NCI-H1694 (cell line): ENCODE results near the gene GPSM1.

Experiments used
- DNase-seq: peaks from one replicate; lab custom pipeline; 2025; lab: John Stamatoyannopoulos, UW

Gene GPSM1, protein sequence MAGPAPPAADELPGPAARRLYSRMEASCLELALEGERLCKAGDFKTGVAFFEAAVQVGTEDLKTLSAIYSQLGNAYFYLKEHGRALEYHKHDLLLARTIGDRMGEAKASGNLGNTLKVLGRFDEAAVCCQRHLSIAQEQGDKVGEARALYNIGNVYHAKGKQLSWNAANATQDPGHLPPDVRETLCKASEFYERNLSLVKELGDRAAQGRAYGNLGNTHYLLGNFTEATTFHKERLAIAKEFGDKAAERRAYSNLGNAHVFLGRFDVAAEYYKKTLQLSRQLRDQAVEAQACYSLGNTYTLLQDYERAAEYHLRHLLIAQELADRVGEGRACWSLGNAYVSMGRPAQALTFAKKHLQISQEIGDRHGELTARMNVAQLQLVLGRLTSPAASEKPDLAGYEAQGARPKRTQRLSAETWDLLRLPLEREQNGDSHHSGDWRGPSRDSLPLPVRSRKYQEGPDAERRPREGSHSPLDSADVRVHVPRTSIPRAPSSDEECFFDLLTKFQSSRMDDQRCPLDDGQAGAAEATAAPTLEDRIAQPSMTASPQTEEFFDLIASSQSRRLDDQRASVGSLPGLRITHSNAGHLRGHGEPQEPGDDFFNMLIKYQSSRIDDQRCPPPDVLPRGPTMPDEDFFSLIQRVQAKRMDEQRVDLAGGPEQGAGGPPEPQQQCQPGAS

DNA sequence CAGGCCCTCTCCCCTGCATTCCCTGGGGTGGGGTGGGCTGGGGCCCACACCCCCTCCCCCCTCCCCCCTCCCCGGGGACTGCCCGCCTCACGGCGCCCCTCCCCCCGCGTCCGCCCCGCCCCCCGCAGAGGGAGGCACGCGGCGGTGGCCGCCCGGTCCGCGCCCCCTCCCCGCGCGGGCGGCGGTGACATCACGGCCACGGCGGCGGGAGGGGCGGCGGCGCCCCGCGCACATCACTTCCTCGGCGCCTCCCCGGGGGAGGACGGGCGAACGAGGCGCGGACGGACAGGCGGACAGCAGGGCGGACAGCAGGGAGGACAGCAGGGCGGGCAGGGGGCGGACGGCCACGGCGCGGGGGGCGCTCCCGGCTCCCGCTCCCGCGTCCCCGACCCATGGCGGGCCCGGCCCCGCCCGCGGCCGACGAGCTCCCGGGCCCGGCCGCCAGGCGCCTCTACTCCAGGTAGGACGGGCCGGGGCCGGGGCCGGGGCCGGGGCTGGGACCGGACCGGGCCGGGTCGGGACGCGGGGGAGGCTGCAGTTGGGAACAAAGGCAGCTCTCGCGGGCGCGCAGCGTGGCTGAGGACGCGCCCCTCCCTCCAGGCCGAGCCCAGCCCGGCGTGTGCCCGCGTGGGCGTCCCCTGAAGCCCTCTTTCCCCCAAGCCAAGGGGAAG lies at the start of gene GPSM1:
GPSM1 (plus strand) TSS at position 236 of the 671 bp plus-strand sequence; CDS start at position 393, 157 bp downstream.
- DNase-seq, result no peak

DNA sequence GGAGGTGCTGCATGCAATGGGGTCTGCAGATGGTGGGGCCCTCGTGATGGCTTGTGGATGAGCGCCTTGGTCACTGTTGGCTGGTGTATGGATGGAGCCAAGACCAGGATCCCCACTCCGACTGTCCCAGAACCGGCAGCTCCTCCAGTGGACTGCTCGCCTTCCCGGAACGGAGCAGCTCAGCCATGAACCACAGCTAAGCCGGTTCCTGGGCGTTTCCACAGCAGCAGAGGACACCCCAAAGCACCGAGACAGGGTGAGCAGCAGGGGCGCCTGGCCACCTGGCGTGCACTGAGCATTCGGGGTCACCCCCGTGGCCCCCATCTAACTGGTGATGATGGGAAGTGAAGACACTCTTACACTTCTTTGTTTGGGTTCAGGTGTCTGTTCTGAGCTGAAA lies 49.6 kb upstream of the GPSM1 start:
- DNase-seq, result no peak

DNA sequence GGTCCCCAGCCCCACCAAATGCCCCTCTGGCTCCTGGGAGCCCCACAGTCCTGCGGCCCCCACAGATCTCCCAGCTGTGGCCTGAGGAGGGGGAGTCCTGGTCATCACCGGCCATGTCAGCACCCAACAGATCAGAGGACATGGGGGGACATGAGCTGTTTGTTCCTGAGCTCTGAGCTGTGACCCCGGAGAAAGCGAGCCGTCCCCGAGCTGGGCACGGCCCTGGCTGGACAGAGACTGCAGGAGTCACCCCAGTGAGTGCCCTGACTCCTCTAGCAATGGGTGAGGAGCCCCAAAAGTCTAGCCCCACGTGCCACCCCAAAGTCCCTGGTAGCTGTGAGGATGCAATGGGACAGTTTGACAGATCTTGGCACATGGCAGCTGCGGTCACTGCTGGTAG lies 49.1 kb upstream of the GPSM1 start:
- no peak for DNase-seq

DNA sequence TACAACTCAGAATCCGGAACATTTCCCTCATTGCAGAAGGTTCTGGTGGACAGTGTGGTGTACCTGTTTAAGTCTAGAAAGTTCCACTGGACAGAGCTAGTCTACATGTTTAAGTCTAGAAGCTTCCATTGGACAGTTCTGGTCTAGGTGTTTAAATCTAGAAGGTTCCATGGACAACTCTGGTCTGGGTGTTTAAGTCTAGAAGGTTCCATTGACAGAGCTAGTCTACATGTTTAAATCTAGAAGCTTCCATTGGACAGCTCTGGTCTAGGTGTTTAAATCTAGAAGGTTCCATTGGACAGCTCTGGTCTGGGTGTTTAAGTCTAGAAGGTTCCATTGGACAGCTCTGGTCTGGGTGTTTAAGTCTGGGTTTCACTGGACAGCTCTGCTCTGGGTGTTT lies 48.4 kb upstream of the GPSM1 start:
- no peak for DNase-seq

DNA sequence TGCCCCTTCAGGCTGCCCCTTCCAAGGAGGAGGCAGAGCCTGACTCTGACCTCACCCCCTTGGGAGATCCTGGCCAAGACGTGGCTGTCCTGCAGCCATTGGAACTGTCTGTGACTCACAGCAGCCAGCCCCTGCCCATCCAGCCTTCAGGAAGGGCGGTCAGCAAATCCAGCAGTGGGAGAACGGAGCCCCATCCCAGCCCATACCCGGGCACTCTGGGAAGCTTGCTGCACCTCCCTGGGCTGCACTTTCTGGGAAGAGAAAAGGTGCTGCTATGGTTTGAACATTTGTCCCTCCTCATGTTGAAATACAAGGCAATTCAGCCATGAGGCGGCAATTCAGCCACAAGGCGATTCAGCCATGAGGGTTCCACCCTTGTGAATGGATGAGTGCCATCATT lies 47.9 kb upstream of the GPSM1 start:
- no peak for DNase-seq

DNA sequence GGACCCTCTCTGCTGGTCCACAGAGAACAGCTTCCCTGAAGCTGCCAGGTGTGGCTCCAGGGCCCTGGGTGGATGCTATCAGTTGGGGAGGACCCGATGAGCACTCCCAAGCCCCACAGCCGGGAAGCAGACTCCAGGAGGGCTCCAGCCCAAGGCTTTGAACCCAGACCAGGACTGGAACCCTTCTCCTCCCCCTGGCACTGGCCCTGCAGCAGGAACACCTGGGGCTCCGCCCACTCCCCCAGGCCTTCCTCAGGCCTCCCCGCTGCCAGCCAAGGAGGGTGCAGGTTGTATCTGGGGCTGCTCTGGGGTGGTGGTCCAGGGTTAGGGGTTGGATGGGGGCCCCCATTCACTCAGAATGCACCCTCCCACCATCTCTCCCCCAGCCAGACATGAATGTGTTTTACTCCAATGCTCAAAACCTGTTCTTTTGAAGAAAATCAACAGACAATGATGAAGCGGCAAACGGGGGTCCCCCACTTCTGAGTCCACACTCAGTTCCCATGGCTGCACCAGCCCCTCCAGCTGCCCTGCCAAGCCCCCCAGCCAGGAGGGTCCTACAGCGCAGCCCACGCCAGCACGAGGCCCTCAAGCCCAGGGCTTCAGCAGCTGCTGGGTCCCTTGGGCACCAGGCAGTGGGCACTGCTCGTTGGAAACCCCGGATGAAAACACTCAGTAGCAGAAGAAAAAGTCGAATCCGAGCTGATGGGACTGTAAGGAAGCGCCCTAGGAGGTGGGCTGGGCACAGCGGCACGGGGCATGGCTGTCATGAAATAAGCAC lies 46.6 kb upstream of the GPSM1 start:
- DNase-seq, result no peak

DNA sequence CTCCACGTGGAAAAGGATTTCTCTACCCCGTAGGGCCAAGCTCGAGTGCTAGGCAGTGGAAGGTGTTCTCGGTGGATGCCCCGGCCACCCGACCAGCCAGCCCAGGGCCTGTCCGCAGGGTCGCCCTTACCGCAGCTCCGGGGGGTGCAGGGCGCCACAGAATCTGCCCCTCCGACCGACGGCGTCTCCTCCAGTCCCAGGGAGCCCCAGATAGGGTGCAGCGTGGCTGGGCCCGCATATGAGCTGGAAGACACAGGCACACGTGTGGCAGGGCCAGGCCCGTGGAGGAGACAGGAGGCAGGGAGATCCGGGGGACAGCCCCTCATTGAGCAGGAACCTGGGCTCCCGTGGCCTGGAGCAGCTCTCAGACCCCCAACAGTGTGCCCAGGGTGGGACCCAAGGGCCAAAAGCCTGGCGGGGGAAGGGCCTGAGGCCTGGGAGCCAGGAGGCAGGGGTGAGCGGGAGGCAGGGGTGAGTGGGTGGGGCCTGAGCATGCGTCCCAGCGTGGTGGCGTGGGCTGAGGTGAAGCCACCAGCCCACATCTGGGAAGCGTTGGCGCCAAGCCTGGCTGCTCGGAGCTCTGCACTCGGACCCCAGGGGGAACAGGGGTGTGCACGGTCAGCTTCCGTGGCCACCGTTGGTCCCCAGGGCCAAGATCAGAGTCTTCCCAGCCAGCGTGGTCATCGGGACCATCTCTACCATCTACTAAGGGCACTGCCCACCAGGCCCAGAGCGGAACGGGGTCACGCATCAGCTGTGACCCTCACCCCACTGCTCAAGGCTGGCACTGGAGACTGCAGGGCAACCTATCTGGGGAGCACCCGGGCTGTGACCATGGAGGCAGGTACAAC lies 45.7 kb upstream of the GPSM1 start:
- DNase-seq, result no peak

DNA sequence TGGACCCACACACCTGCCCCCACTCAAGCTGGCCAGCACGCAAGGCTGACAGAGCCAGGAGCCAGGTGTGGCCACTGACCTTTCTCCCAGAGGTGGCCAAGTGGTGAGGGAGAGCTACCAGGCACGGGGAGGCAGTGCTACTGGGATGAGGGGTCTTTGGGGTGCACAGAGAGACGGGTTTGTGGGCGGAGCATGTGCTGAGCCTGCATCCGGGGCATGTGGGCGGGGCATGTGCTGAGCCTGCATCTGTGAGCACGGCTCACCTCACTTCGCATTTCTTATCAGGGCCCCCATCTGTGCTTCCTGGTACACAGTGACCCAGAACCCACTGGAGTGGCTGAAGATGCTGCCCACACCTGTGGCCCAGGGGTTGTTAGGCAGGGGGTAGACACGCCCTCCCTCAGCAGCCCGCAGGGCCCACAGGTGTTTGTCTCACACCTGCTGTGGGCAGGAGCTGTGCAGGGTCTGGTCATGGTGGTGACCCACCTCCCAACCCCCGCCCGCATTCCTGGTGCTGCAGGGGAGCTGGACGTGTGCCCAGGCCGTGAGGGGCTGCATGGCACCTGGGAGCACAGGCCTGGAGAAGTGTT lies 45.0 kb upstream of the GPSM1 start:
- DNase-seq, result no peak

DNA sequence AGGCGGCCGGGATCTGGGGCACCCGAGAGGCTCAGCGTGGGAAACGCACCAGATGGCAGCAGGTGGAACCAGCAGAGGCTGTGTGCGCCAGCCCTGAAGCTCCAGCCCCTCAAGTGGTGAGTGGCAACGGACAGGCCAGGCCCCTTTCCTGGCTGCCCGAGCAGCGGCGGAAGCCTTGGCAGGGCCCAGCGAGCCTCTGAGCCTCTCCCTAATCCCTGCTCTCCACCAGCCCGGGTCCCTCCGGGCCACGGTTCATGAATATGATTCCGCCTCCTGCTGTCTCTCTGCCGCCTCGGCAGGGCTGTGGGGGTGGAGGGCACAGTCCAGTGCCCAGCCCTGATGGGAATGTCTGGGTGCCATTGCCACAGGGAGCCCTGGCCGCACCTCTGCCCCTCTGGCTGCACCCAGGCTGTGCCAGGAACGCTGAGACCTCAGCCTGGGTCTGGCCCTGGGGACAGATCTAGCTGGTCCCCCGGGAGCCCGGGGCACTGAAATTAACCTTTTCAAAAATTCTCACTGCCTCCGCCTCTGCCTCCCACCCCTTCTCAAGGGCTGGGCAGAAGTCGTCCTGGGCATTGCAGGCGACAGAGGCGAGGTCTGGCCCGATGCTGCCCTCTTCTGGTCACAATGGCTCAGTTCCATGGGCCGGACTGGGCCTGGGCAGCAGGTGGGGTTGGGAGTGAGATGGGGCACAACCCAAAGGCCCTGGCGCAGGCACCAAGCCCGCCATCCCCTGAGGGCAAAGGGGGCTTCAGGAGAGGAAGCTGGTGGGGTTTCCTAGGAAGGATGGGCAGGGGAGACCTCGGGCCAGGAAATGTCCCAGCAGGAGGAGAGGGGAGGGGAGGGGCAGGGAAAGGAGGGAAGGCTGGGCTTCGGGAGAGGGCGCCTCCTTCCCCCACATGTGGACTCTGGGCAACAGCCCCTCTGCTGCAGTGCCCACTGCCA lies 43.8 kb upstream of the GPSM1 start:
- peak; percentile 70 for DNase-seq

DNA sequence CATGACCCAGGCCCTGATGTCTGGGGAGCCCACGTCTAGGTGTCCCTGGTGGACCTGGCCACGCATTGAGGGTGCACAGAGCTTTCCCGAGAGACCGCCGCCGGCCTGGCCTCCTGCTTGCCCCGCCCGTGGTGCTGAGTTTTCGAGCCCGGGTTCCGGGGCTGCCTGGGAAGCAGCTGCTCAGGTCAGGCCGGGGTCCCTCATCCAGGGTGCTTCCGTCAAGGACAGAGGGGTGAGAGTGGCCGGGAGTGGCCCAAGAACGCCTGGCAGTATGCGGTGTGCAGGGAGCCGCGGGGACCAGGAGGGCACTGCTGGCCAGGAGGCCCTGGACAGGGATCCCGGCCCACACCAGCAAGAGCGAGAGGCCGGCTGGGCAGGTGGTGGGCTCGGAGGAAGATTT lies 43.0 kb upstream of the GPSM1 start:
- DNase-seq, result no peak

DNA sequence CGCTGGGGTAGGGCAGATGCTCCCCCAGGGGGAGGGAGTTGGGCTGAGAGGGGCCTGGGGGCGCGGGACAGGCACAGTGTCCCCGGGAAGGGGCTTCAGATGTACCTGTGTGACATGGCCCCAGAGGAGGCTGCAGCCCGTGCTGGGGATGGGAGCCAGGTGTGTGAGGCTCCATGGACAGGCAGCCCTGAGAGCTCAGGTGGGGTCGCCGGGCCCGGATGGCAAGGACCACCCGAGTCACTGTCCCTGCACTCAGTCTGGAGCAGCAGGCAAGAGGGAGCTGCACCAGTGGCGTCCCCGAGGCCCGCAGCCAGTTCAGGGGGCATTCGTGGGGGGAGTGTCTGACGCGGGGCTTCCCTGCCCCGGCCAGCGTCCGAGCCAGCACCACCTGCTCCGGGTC lies 42.4 kb upstream of the GPSM1 start:
- DNase-seq, result no peak

DNA sequence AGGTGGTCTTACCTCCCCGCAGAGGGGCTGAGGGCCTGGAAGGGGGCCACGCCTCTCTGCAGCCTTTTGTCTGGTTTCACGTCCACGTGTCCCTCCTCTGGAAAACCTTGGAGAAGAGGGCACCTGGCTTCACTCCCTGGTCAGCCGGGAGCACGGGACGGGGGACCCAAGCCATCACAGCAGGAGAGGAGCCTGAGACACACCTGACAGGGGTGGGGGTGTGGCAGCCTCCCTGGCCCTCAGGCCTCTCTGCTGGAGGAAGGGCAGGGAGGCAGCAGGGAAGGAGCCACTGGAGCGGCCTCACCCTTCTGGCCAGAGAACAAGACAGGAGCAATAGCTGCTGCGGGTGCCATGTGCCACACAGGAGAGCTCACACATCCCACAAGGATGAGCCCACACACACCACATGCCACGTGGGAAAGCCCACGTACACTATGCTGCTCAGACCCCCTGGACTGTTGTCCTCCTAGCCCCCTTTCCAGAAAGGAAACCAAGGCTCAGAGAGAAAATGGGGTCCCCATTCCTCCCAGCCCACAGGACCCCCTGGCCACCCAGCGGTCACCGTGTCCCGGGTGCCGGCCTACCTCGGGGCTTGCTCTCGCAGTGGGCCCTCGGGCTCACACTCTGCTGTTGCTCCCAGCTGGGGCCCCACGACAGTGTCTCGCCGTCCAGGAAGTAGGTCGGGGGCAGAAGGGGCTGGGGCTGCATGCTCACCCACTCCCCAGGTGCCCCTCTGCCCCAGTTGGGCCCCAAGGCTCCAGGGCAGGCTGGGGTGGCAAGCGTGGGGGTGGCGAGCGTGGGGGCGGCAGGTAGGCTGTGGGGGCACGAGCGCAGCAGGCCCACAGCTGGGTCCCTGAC lies 41.6 kb upstream of the GPSM1 start:
- DNase-seq, result no peak

DNA sequence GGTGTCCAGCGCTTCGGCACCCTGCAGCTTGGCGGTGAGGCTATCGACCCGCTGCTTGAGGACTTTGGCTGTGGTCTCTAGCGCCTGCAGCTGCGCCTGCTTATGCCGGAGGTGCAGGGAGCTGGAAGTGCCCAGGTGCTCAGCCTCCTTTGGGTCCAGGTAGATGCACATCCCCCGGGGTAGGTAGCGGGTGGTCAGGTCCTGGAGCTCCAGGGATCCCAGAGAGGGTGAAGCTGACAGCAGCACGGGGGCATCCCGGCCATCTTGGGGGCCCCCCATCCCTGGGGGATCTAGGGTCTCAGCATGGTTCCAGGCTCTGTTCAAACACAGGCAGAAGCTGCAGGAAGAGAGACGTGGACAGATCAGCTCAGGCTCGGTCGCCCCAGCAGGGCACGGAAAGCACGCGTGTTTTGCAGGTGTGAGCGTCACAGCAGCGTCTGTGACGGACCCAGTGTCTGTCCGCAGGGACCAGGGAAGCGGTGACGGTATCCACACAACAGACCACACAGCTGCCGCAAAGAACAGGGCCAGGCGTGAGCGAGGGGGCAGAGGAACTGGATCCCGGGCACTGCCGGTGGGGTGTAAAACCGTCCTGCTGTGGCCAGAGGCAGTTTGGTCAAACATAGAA lies 40.9 kb upstream of the GPSM1 start:
- no peak for DNase-seq

DNA sequence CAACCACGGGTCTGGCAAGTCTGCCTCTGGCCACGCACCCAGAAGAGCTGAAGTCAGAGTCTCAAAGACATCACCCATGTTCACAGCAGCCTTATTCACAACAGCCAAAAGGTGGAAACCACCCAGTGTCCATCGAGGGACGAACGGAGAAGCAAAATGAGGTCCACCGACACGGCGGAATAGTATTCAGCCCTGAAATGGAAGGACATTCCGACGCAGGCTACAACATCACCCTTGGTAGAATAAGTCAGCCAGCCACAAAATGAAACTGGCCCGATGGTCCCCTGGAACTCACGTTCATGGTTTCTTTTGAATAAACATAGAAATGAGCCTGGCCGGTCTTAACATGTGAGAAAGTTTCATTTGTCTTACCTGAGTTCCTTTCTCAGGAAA lies 40.4 kb upstream of the GPSM1 start:
- no peak for DNase-seq

DNA sequence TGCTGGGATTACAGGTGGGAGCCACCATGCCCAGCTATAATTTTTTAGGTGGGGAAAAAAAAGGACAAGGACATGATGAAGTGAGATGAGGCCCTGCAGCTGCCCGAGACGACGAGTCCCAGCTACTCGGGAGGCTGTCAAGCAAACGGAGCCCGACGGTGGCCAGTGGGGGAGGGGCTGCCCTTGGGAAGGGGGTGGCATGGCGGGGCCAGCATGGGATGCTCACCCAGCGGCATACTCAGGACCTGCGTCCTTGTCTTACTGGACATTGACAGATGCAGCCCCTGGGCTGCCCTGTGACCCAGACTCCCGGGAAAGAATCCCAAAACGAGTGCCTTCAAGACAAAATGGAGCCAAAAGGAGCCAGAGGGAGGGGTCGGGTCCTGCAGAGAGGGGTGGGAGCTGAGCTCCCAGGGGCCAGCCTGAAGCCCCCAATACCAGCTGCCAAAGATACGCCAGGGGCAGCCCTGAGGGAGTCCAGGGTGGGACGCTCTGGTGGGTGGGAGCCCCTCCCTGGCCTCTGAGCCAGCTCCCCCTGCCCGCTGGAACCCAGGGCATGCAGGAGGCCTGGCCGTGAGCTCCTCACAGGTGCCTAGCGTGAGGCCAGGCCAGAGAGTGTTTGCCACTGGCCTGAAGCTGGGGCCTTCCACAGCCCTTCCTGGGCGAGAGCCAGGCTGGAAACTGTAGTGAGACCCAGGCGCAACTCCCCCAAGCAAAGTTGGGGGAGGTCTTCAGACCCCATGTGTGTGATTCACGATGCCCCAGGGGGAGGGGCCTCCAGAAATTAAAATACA lies 39.2 kb upstream of the GPSM1 start:
- no peak for DNase-seq

DNA sequence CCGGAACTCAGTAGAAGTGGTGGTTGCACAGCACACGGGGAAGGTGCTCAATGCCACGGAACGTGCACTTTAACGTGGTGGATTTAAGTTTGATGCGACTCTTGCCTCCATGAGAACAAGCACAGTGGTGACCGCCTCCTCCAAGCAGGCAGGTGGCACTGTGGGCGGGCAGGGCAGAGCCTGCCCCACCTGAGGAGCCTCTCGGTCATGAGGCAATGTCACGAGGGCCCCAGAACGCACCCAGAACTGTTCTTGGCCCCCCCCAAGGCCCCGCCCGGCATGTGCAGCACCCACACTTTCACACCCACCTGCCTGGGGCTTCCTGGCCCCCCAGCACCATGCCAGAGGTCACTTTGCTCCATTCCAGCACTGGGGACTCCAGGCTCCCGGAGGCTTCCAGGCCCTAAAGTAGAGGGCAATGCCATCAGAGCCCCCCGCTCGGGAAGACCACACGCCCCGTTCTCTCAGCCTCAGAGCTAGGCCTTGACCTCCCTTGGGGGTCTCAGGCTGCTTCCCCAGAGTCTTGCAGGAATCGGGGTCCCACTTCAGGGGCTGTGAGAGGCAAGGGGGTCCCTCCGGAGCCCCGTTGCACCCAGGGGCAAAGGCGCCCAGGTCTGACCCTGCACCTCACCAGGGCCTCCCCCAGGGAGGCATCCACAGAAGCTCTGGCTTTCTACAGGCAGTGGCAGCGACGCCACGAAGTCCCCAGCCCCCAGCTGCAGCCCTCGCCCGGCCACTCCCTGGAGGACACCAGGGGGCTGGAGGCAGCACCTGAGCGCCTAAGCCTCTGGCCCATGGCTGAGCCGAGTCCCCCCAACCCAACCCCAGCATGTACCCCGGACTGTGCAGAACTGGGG lies 37.5 kb upstream of the GPSM1 start:
- DNase-seq, result no peak
